A673 (cell line): Measurements from ENCODE around the gene CPXM2.

ENCODE experiments used
- CTCF ChIP-seq: fragments of 300-800, 200-600 bp; sonication (generic); conservative IDR thresholded peaks from 2 replicates; pipeline ENCODE4 v1.5.1; 2017; ENCODE audit warnings: low read depth, mild to moderate bottlenecking, antibody characterized with exemption, low read length, moderate library complexity, mixed read lengths
- EZH2 ChIP-seq: fragments of 200-600 bp; sonication (generic); IDR thresholded peaks from 2 replicates; pipeline ENCODE4 v1.6.1; 2017; ENCODE audit warnings: borderline replicate concordance, low read depth, mild to moderate bottlenecking, mixed read lengths, antibody characterized with exemption, low read length; ENCODE audit not compliant: poor library complexity, severe bottlenecking

GRCh38 chr10:123838596-123839310, 52.9 kb downstream of the CPXM2 start:
- no peak for TF ChIP-seq CTCF
- TF ChIP-seq EZH2 = no peak
